GM19463 (cell line): Measurements from ENCODE around the gene DGKB.

Experiments
- ATAC-seq: cut with Tn5 transposase; IDR thresholded peaks from one replicate; pipeline ENCODE4 v1.9.1; 2021; ENCODE audit warnings: mild to moderate bottlenecking, moderate library complexity; ENCODE audit not compliant: unreplicated experiment

The DGKB gene

GRCh38 chr7:14861456-14861855 is 41.1 kb downstream of the DGKB start:
- ATAC-seq: no peak

- no peak for ATAC-seq
Observed at GRCh38 chr7:14859267-14859666, 43.3 kb downstream of the DGKB start.

DNA sequence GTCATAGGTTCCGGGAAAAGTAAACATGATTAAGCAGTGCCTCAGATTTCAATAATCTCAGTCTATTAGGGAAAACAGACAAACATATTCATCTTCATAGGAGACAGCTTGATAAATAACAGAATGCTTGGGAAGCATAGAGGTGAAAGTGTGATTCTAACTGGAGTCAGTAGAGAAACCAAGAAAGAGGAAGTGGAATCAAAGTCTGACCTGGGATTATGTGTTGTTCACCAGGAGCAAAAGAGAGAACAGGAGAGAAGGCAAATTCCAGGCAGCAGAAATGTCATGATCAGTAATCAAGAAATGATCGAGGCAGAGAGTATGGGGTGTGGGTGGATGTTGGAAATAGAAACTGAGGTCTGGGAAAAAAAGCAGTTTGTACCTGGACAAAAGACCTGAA is 43.7 kb downstream of the DGKB start:
- no peak for ATAC-seq

DNA sequence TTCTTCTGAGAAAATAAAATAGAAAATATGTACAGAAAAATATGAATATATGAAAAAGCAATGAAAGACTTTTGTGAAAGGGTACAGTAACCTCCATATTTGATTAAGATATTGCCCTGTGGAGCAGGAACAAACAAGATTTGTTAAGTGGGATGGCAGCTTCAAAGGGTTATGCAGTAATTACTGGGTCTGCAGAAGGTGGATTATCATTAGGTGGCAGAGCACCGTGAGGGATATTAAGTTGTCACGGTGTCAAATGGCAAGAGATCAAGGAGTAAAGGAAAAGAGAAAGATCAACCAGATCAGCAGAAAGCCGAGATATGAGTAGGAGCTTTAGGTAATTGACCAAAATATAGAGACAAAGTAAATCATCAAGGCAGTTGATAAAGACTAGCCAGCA is 44.1 kb downstream of the DGKB start:
- no peak for ATAC-seq

GRCh38 chr7:14855033-14855794 is 47.3 kb downstream of the DGKB start:
- ATAC-seq: no peak

DNA sequence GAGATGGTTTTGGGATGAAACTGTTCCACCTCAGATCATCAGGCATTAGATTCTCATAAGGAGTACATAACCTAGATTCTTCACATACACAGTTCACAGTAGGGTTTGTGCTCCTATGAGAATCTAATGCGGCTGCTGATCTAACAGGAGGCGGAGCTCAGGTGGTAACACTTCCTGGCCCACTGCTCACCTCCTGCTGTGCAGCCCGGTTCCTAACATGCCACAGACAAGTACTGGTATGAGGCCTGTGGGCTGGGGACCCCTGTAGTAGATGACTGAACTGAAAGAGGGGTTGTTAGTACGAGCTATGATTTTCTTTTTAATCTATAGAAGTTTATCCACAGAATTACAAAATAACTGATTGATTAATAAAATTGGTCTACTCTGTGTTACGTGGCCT is 48.1 kb downstream of the DGKB start:
- no peak for ATAC-seq

GRCh38 chr7:14851610-14852009 is 50.9 kb downstream of the DGKB start:
- no peak for ATAC-seq

DNA sequence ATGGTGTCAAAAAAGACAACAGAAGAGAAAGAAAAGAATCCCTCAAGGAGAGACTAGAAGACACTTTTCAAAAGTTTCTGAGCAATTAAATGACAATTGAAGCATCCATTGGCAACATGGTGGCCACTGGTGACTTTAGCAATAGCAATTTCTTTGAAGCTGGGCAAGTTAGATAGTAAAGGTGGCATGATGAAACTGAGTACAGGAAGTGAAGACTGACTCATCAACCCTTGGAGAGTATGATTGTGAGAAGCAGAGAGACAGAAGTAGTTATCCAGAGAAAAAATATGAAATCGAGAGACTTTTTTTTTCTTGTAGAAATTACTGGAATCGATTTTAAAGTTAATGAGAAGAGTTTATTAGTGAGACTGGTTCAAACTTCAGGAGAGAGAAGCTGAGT is 52.5 kb downstream of the DGKB start:
- ATAC-seq: peak; percentile 85

DNA sequence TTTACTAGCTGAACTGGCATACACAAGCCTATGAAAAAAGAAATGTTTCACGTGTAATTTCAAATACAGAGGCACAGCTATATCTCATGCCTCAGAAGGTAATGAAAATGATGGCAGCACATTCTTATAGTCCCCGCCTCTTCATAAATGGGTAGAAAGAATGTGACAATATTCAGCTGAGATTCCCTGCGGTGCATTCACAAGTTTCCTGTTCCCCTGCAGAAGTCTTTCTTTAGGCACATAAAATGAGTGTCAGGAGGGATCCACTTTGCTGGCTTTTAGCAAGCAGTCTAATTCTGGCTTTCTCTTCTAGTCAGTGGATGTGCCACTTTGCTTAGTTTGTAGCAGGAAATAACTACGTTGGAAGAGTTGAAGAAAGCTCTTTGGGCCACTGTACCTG is 56.1 kb downstream of the DGKB start:
- no peak for ATAC-seq

DNA sequence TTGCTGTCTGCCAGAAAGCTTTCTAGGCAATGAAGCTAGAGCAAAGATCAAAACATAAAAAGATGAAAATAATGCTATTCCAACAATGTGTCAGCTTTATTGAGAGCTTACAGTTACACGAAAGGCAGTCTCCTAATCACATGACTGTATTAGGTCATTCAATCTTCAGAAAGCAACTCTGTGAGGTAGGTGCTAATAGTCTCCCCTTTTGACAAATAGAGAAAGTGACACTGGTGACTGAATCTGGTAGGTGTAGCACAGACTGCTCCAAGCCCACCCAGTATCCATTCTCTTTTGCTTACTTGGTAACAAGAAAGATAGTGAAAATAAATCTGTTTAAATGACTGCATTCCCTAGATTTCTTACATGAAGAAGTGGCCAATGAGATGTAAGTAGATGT is 58.8 kb downstream of the DGKB start:
- ATAC-seq: no peak

DNA sequence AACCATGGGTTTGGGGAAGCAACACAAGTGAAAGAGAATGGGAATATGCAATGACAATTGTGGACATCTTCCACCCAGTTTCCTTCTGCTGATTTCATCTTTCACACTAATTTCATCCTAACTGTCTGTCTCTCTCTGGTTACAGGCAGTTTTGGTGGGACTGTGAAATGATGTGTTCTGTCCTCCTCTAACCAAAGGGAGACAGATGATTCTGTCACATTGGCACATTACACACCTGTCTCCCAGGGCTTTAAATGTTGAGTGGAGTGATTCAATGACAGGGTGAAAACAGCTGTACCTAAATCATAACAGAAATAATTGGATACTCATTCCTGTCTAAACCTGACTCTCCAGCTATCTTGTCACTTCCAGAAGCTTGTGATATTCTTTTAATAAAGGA is 60.0 kb downstream of the DGKB start:
- no peak for ATAC-seq

DNA sequence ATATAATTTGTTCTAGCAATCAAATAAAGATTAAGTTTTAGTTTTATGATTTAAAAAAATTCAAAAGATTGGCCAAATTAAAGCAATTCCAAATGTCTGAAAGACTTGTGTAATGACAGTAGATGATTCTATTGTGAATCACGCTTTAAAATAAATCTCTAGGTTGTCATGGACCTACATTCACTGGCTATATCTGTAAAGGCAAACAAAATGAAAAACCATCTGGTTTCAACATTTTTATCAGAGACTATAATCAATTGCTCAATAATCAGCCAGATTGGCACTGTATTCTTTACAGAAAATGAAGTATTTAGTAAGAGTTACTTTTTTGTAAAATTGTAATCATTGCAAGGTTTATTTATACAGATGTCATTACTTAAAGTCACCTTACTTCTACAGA is 60.7 kb downstream of the DGKB start:
- no peak for ATAC-seq

GRCh38 chr7:14841086-14841485 is 61.5 kb downstream of the DGKB start:
- ATAC-seq: no peak

GRCh38 chr7:14839307-14839706 is 63.2 kb downstream of the DGKB start:
- ATAC-seq: no peak

DNA sequence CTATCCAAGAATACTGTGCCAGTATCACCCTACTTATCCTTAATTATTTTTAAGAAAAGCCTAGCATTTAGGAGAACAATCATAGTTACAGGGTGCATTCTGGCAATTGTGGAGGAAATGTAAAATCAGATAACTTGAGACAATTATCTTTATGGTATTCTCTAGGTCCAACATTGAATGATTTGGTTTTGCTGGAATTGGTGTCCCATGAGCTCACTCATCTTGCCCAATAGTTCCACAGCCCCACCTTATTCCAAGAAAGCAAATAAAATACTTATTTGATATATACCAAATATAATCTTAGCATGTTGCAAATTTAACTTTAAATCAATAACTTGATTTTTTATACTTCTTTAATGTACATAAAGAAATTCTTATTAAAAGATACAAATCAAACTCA is 65.3 kb downstream of the DGKB start:
- no peak for ATAC-seq

DNA sequence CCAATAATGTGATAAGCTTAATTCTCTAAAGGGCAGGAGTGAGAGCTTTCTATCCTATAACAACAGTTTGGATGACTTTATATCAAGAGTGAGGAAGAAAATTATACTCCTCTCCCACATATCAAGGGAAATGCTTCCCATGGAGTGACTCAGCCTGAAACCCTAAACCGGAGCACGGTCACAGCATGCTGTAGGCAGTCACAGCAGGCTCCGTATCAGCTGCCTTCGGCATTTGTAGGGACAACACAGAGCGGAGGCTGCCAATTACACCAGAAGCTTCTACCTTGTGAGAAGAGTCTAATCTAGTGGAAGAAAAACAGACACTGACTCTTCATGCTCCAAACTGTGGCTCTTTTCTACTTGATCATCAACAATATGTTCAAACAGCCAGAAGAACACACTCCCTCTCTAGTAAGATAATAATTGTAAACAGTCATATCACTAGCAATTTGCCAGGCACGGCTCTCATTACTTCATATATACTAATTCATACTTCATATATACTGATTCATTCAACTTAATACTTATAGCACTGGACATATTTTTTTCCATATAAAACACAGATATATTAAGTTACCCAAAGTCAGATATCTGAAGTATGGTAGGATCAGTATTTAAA is 65.9 kb downstream of the DGKB start:
- no peak for ATAC-seq

DNA sequence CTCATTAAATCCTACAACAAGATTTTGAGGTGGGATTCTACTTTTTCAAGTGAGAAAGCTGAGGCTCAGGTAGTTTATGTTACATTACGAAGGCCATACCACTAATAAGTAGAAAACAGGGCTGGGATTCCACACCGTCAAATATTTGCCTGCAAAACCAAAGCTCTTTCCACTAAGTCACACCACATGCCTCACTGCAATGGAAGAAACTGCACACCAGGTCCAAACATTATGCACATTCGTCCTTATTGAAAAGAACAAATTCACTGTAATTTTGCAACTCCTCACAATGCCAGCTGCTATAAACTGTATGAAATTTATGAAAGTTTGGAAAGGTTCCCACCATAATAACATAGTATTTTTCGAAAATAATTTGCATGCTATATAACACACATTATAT is 66.5 kb downstream of the DGKB start:
- ATAC-seq: no peak

DNA sequence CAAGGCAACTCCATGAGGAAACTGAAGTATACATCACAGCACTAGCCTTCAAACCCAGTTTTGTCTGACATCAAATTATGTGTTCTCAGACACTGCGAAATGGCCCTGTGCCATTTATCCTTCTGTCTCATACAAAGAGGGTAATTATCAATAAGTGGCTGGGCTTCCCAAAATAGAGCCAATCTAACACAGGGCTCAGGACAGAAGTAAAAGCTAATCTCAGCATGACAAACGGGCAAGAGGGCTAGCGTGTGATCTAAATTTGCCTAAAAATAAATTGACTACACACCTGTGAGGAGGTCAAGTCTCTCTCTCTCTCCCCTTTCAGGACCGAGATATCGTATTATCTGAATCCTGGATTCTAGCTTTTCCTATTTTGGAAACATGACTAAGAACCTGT is 67.2 kb downstream of the DGKB start:
- ATAC-seq: no peak

- ATAC-seq: peak; percentile 32
Observed at GRCh38 chr7:14834883-14835282, 67.7 kb downstream of the DGKB start.

DNA sequence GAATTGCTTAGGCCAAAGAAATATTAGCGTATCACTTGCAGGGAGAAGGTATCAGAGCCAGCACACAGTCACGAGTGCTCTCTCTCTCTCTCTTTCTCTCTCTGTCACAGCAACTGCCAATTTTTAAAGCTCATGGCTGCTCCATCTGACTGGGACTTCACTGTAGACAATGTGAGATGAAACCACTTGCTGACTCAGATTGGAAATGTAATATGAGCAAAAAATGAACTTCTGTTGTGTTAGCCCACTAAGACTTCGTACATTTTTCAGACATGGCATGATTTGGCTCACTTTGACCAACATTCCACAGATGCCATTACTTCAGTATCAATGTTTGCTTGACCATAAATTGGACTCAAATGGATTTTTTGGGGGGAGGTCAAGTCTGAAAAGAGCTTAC is 68.1 kb downstream of the DGKB start:
- ATAC-seq: peak; percentile 92

DNA sequence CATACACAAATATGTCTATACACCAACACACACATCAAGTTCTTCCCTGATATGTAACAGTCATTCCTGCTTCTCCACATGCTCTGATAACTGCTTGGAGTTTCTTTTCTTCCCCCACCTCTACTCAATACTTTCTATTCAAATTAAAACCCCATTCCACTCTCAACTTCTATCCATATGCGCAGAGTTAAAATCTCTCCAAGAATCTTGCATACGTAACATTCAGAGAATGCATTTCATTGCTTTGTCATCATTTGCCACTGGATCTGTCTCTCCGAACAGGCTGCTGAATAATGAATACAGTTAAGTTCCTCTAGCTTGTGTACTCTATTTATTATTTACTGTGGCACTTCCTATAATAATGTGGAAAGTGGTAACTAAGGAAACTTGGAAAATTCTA is 68.8 kb downstream of the DGKB start:
- no peak for ATAC-seq

GRCh38 chr7:14828053-14828452 is 74.5 kb downstream of the DGKB start:
- no peak for ATAC-seq

GRCh38 chr7:14826426-14826825 is 76.1 kb downstream of the DGKB start:
- no peak for ATAC-seq
